PC-9 (cell line): Measurements from ENCODE around the gene LDLRAD3. TPM values are rescaled to one million over a fixed set of nuclear protein-coding genes. Genes with fewer than 3 reads are reported as not detected.

ENCODE experiments used
- BruUV-seq: library from RNA; stranded (reverse); fragments of 400-500 nt; replicated peaks from 2 replicates; lab custom pipeline; 2021; lab: Mats Ljungman, UMichigan
- CTCF ChIA-PET: fragments of 300-600 bp; sonication (Branson Sonifier 250); formaldehyde crosslinking; loops from one replicate; lab custom pipeline; 2022; ENCODE audit warnings: antibody characterized with exemption; lab: Charles Lee
- POLR2A ChIA-PET: fragments of 300-600 bp; sonication (Branson Sonifier 250); formaldehyde crosslinking; loops from one replicate; lab custom pipeline; 2022; ENCODE audit warnings: antibody characterized with exemption; ENCODE audit not compliant: unreplicated experiment; lab: Charles Lee
- DNase-seq, 2 experiments: peaks; one replicate each; pipeline versions ENCODE4 v3.0.0 to v3.0.0-alpha.2; 2015 to 2022; ENCODE audit warnings: mixed read lengths in 1 of 2
- H2AFZ ChIP-seq: fragments of 200-600 bp; sonication (generic); 2 replicates; pipeline ENCODE4 v1.8.1; 2017; ENCODE audit warnings: antibody characterized with exemption
- H3F3A ChIP-seq: fragments of 200-600 bp; sonication (generic); 2 replicates; pipeline ENCODE4 v1.8.1; 2017; ENCODE audit warnings: antibody characterized with exemption, mild to moderate bottlenecking, low read depth; ENCODE audit not compliant: insufficient read depth
- H3K27ac ChIP-seq: fragments of 200-600 bp; sonication (generic); 2 replicates; pipeline ENCODE4 v1.6.1; 2016; ENCODE audit warnings: mixed run types
- H3K27me3 ChIP-seq: fragments of 200-600 bp; sonication (generic); 2 replicates; pipeline ENCODE4 v1.6.1; 2016; ENCODE audit warnings: low read depth, mixed run types; ENCODE audit not compliant: insufficient read depth
- H3K36me3 ChIP-seq: fragments of 200-600 bp; sonication (generic); 2 replicates; pipeline ENCODE4 v1.6.1; 2016; ENCODE audit warnings: low read depth, mixed run types
- H3K4me1 ChIP-seq: fragments of 200-600 bp; sonication (generic); replicated peaks from 2 replicates; pipeline ENCODE4 v1.6.1; 2016; ENCODE audit warnings: mixed run types; ENCODE audit not compliant: insufficient read depth
- H3K4me2 ChIP-seq: fragments of 200-600 bp; sonication (generic); 2 replicates; pipeline ENCODE4 v1.6.1; 2017; ENCODE audit warnings: mixed run types
- H3K4me3 ChIP-seq: fragments of 200-600 bp; sonication (generic); 2 replicates; pipeline ENCODE4 v1.6.1; 2016; ENCODE audit warnings: mixed run types
- H3K79me2 ChIP-seq: fragments of 200-600 bp; sonication (generic); 2 replicates; pipeline ENCODE4 v1.6.1; 2017; ENCODE audit warnings: low read depth, mixed run types
- H3K9me2 ChIP-seq: fragments of 200-600 bp; sonication (generic); 2 replicates; pipeline ENCODE4 v1.8.1; 2017; ENCODE audit warnings: mild to moderate bottlenecking; ENCODE audit not compliant: insufficient read depth
- H3K9me3 ChIP-seq: fragments of 200-600 bp; sonication (generic); 2 replicates; pipeline ENCODE4 v1.8.1; 2016; ENCODE audit warnings: low read depth; ENCODE audit not compliant: insufficient read depth
- H4K20me1 ChIP-seq: fragments of 200-600 bp; sonication (generic); 2 replicates; pipeline ENCODE4 v1.8.1; 2017; ENCODE audit not compliant: insufficient read depth
- CTCF ChIP-seq: fragments of 200-600 bp; sonication (generic); conservative IDR thresholded peaks from 2 replicates; pipeline ENCODE4 v1.6.1; 2017; ENCODE audit warnings: mixed run types, antibody characterized with exemption, mild to moderate bottlenecking, moderate library complexity
- EZH2 ChIP-seq: fragments of 200-600 bp; sonication (generic); IDR thresholded peaks from 2 replicates; pipeline ENCODE4 v1.8.0; 2017; ENCODE audit warnings: antibody characterized with exemption, low read depth
- intact Hi-C: fragments of 100-400 bp; cut with micrococcal nuclease; formaldehyde crosslinking; loops from one replicate; pipeline ENCODE4 v1.10.0; 2022; ENCODE audit not compliant: unreplicated experiment
- total RNA-seq: library from RNA; stranded (reverse); gene quantifications from 2 replicates; pipeline ENCODE4 v1.2.3, GENCODE V29; 2021

The LDLRAD3 gene
- total RNA-seq, 1 experiment from 2014 or later = 15.9 TPM

- Histone ChIP-seq H3K4me3 (no peak overlapping the region), H3K4me1 (peaks cover 1% of the 10 kb centered on the region; the same call in 1 of the 2 replicates), H3K79me2 (no peaks in the 10 kb centered on the region), H3K9me3 (peaks cover 11% of the 10 kb centered on the region), H2AFZ (no peak overlapping the region), H3K36me3 (0 out of 2 replicates have a peak, but pooled peaks cover 3% of the 10 kb centered on the region), H3K27ac (no peak overlapping the region), H3K4me2 (no peak overlapping the region), H4K20me1 (no peaks in the 10 kb centered on the region; the same call in 1 of the 2 replicates), H3F3A (no peaks in the 10 kb centered on the region), H3K27me3 (no peaks in the 10 kb centered on the region), H3K9me2 (no peaks in the 10 kb centered on the region)
- ChIA-PET POLR2A (no interaction called here), CTCF (no interaction called here)
- intact Hi-C loops = no loop called here
- BruUV-seq = no TSS peak
- DNase-seq = no peak
- TF ChIP-seq EZH2 (no peak), CTCF (no peak)
These were observed 276.1 kb downstream of the LDLRAD3 start for GRCh38 chr11:36219996-36220395.

- DNase-seq = no peak
- Histone ChIP-seq H3K4me1 (no peaks in the 10 kb centered on the region), H3K27ac (no peak overlapping the region), H3K4me2 (no peak overlapping the region), H3K9me2 (no peaks in the 10 kb centered on the region), H3K79me2 (no peaks in the 10 kb centered on the region), H3K9me3 (peaks cover 11% of the 10 kb centered on the region), H3K27me3 (no peaks in the 10 kb centered on the region), H3F3A (no peaks in the 10 kb centered on the region), H4K20me1 (no peaks in the 10 kb centered on the region), H3K36me3 (0 out of 2 replicates have a peak, but pooled peaks cover 3% of the 10 kb centered on the region), H3K4me3 (no peak overlapping the region), H2AFZ (no peak overlapping the region)
- intact Hi-C loops = no loop called here
- BruUV-seq = no TSS peak
- ChIA-PET POLR2A (no interaction called here), CTCF (no interaction called here)
- no peak for TF ChIP-seq EZH2
- TF ChIP-seq CTCF = no peak
These were observed 279.2 kb downstream of the LDLRAD3 start for GRCh38 chr11:36222831-36223635.

GRCh38 chr11:36224209-36224882 is 280.5 kb downstream of the LDLRAD3 start:
- BruUV-seq = no TSS peak
- H3K4me2 ChIP-seq = no peak overlapping the region
- no peaks in the 10 kb centered on the region for H3K27me3 ChIP-seq
- no peak overlapping the region for H3K27ac ChIP-seq
- H3F3A ChIP-seq = no peaks in the 10 kb centered on the region
- H3K9me3 ChIP-seq = peaks cover 10% of the 10 kb centered on the region
- TF ChIP-seq EZH2 (no peak), CTCF (no peak)
- no peak overlapping the region for H2AFZ ChIP-seq
- no peak for DNase-seq
- H3K4me1 ChIP-seq = no peaks in the 10 kb centered on the region
- CTCF ChIA-PET = interaction anchor here (0.6 kb wide), 1 partner anchor 51 kb away, joined by 6 read pairs; no protein-coding TSS in a partner anchor
- intact Hi-C loops = no loop called here
- H3K36me3 ChIP-seq = 0 out of 2 replicates have a peak, but pooled peaks cover 3% of the 10 kb centered on the region
- no peaks in the 10 kb centered on the region for H3K79me2 ChIP-seq
- H4K20me1 ChIP-seq = no peaks in the 10 kb centered on the region
- POLR2A ChIA-PET = no interaction called here
- H3K9me2 ChIP-seq = no peaks in the 10 kb centered on the region
- no peak overlapping the region for H3K4me3 ChIP-seq
